ENCODE measurements around the gene CDK14.

Gene CDK14

DNA sequence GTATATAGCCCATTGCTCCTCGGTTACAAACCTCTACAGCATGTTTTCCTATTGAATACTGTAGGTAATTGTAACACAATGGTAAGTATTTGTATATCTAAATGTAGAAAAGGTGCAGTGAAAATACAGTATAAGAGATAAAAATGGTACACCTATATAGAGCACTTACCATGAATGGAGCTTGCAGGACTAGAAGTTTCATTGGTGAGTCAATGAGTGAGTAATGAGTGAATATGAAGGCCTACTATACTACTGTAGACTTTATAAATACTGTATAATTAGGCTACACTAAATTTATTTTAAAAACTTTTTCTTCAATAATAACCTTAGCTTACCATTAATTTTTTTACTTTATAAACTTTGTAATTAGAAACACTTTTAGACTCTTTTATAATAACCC, 239.7 kb downstream of the CDK14 start:
- in situ Hi-C loops (cut with MboI; ENCODE audit: low sequenced_read_pairs) = no loop called here

DNA sequence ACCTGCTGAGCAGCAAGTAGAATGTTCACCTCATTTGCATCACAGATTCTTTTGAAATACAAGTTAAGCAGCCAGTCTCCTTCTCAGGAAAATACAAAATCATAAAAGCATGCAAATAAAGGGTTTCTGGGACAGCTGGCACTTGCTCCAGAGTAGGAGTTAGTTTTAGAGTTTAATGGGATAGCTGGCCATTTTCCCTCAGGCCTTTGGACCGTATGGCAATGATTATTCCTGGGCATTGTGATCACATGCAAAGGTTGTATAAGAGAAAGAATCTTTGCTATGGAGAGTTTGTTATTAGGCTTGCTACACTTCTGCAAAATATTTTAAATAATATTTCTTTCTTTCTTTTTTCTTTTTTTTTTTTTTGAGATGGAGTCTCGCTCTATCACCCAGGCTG, 240.8 kb downstream of the CDK14 start:
- in situ Hi-C loops (cut with MboI; ENCODE audit: low sequenced_read_pairs) = no loop called here

DNA sequence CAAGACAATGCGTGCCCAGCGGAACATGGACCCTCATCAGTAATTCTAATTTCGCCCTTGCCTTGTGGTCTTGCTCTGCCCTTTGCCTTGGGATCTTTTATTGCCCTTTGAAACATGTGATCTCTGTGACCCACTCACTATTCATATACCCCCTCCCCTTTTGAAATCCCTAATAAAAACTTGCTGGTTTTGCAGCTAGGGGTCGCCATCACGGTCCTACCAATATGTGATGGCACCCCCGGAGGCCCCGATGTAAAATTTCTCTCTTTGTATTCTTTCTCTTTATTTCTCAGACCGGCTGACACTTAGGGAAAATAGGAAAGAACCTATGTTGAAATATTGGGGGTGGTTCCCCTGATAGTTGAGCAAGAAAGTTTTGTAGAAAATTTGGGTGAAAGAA, 242.7 kb downstream of the CDK14 start:
- in situ Hi-C loops (cut with MboI; ENCODE audit: low sequenced_read_pairs) = no loop called here

DNA sequence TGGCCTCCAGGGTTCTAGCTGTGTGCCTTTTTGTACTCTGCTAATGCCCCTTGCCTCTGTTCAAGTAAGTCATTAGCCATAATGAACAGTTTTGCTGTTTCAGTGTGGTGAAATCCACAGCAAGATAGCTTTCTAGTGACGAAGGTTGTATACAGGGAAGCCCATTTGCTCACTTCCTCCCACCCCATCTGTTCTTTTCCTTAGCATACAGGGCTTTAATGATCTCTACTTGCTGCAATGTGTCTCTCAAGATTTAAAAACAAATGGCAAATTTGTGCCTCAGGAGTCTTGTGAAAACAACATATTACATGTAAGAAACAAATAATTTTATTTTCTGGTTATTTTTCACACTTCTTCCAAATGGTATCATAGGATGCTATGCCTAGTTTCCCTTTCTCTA, 243.2 kb downstream of the CDK14 start:
- in situ Hi-C loops (cut with MboI; ENCODE audit: low sequenced_read_pairs) = no loop called here

DNA sequence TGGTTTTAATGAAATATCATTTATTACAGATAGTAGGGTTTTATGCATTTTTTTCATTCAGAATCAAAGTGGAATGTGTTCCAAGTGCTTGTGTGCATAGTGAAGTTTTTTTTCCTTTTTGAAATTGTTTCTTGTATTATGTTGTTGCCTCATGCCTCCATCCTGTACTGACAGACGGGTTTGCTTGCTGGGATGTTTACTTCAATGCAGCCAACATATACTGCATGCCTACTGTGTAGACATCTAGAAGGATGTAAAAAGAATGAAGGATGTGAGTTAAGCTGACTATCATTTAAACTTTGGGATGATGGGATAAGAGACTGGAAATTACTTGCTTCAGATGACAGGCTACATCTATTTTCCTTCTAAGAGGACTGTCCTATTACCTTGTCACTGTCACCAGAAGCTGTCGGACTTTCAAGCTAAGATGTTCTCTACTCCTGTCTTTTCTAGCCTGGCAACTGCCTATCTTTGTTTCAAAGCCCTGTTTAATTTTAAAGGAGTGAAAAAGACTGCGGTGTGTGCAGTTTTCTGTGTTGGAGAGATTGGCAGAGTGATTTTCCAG, 243.7 kb downstream of the CDK14 start:
- in situ Hi-C loops (cut with MboI; ENCODE audit: low sequenced_read_pairs) = no loop called here

DNA sequence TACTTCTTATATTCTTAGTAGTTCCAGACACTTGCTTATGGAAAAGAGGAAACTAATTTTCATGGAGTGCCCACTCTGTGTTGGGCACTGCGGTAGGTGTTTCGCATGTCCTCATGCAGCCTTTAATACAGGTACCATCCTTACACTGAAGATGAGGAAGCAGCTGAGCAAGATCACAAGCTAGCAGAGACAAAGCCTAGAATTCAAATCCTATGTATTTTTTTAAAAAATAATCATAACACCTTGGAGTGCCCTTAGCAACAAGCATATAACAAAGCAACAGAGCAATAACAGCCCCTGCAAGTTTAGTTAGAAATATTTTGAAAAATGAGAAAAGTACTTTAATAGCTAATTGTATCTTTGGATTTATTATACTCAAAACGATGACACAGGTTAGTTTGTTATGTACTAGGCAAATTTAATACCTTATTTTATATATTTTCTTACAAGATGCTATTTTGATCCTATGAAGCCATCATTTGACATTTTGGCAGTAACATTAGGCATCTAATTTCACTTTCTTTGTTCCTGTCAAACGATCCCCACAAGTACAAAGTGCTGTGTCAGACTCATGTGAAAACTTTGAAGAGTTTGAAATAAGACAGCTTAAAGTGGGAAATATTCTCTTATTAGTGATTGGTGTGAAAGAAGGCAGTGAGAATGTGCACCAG, 245.8 kb downstream of the CDK14 start:
- in situ Hi-C loops (cut with MboI; ENCODE audit: low sequenced_read_pairs) = no loop called here

DNA sequence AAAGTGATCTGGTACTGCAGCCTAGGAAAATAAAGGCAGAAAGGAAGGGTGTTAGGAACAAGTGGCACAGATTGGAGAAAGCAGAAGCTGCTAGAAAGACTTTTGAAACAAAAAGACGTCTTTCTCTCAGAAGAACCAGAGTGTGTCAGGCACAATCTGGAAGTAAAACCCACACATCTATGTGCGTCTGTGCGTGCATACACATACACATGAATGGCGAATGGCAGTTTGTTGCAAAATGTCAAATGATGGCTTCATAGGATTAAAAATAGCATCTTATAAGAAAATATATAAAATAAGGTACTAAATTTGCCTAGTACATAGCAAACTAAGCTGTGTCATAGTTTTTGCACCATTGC, 246.3 kb downstream of the CDK14 start:
- in situ Hi-C loops (cut with MboI; ENCODE audit: low sequenced_read_pairs) = no loop called here

DNA sequence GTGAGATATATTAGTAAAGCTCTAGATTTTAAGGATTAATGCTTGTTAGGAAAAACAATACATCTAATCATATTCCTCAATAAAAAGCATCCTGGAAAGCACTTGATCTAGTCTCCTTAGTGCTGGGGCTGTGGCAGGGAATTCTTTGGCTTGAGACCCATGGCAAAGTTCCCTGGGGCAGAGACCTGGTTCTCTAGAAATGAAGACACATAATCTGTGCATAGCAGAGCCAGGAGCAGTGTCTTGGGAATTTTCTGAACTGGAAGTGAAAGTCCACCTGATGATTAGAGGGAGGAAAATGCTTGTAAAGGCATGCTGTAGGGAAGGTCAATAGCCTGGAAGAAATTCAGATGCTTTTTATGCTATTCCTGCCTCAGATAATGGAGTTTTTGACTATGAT, 247.4 kb downstream of the CDK14 start:
- in situ Hi-C loops (cut with MboI; ENCODE audit: low sequenced_read_pairs) = no loop called here

DNA sequence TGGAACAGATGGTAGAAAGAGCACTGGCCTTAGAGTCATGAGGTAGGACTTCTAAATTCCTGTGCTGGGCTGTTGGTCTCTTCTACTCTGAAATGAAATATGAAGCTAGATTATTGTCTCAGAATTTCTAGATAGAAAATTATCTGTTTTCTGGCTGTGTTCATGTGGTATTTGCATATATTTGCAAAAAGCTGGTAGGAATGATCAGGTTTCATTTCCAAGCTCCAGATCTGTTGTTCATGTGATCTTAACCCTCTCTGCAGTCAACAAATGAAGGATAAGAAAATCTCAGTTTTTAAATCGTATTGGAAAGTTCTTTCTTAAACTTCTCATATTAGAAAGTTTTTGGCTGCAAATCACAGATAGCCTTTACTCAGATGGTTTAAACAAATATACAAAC, 248.3 kb downstream of the CDK14 start:
- in situ Hi-C loops (cut with MboI; ENCODE audit: low sequenced_read_pairs) = no loop called here

DNA sequence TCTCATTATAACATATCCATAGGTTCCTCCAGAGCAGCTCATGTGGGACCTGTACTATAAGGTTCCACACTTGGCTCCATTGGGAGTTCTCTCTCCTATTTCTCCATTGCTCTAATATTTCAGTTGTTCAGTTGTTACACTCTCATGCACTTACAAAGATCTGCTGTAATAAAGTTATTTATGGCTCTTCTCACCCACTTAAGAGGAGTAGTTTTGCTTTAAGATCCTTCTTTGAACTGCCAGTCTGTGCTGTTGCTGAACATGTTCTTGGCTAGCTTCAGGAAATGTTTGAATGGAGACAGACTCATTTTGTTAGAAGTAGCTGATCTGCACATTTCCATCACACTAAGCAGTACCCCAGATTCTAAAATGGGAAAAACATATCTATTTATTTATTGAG, 250.1 kb downstream of the CDK14 start:
- in situ Hi-C loops (cut with MboI; ENCODE audit: low sequenced_read_pairs) = no loop called here

DNA sequence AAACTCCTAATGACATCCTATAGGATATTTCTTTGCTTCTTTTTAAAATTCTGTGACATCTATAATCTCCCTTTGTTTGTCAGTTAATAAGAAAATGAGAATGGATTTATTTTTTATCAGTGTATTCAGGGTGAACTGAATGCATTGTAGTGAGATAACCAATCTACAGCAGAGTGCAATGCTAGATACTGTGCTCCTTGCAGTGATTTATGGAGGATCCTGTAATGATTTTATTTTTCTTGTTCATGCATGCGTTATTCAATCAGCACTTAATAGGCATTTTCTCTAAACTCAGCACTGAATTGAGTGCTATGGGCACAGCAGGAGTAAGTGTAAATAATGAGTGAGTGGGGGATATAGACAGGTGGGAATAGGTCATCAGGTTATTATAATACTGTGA, 253.9 kb downstream of the CDK14 start:
- in situ Hi-C loops (cut with MboI; ENCODE audit: low sequenced_read_pairs) = no loop called here

DNA sequence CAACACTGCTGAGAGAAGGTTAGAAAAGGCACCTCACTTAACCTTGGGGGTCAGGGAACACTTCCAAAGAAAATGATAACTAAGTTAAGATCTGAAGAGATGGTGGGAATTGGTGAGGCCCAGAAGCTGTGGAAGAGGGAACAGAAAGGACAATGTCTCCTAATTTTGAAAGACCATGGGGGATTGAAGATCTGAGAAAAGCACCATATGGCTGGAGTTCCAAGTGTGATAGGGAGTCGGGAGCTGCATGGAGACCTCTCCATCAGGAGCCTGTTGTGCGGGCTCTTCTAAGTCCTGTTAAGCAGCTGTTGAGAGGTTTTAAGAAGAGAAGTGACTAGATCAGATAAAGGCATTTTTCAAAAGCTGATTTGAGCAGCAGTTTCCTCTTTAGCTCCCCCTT, 254.3 kb downstream of the CDK14 start:
- in situ Hi-C loops (cut with MboI; ENCODE audit: low sequenced_read_pairs) = no loop called here

DNA sequence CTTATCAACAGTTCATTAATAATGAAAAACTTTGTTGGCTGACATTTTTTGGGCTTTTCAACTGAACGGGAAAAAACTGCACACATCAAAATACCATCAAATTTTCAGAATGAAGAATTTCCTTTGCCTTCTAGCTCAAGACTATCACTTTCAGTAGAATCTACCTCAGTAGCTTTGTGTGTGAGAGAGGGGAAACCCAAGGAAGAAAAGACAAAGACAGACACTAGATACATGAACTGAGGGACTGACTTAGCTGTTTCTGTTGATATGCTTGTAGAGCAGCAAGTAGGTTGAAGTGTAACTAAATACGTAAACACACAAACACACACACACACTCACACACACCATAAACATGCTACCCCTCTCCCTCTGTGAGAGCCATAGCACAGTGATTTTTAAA, 257.1 kb downstream of the CDK14 start:
- in situ Hi-C loops (cut with MboI; ENCODE audit: low sequenced_read_pairs) = no loop called here

DNA sequence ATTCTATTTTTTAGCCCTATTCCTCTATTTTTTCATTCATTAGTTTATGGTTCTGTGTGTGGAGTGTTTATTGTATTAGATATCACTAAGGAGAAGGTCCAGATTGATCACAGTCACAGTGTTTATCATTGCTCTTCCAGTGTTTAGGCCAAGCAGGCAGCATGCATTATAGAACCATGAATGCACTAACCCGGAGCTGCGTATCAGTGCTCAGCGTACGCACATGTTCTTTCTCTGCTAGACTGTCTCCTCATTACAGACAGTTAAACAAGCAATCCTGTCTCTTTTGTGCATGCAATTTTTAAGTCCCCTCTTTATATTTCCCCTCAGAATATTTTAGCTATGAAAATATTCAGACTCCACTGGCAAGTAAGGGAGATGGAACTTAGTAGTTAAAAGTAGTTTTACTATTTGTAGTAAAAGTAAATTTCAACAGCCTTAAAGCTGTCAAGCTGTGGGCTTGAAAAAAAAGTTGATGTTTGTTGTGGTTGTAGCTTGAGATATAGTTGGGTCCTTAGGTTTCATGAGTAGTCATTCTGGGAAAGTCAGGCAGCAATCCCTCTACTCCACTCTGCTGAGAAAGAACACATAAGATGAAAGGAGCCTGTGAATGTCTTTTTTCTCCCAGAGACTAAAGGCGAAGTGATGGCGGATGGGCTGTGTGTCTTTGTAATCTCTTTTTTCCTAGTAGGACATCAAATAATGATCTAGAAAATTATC, 260.4 kb downstream of the CDK14 start:
- in situ Hi-C loops (cut with MboI; ENCODE audit: low sequenced_read_pairs) = no loop called here

DNA sequence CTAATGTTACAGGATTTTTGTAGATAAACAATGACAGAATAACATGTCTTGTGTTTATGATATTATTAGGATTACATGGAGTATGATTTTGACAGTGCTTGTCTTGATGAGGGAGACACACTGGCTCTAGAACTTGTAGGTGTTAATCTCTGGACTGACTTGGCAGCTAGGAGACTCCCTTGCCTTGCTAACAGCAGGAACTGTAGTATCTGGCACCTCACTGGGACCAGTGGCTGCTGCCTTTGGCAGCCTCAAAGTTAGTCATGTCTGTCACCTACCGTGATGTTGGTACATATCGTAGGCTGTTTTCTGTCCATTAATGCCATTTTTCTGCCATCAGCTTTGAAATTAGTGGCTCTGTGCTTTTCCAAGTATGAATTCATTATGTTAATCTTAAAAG, 261.5 kb downstream of the CDK14 start:
- in situ Hi-C loops (cut with MboI; ENCODE audit: low sequenced_read_pairs) = no loop called here

DNA sequence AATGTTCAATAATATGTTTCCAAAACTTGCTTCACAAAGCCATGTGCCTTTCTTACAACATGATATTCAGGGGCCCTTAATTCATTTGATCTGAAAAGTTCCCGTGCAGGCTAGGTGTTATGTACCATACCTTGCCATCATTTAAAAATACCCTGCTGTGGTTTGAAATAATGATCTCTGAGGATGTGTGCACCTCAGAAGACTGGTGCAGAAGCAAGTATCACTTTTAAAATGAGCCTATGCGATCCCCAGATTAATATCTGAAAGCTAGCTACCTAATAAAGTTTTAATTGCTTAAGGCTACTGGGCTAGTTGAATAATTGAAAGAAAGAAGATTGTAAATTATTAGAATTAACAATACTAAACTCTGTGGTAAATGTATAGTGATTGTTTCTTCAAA, 262.4 kb downstream of the CDK14 start:
- in situ Hi-C loops (cut with MboI; ENCODE audit: low sequenced_read_pairs) = no loop called here

DNA sequence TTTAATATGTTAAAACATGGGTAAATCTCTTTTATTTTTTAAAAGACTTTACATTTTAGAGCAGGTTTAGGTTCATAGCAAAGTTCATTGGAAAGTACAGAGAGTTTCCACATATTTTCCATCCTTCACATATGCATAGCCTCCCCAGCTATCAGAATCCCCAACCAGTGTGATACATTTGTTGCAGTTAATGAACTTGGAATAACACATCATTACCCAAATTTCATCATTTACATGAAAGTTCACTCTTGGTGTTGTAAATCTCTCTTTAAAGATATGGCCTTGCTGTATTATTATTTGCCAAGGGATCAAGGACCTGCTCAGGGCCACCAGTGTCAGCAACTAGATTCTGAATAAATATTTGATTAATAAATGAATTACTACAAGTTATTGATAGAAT, 263.4 kb downstream of the CDK14 start:
- in situ Hi-C loops (cut with MboI; ENCODE audit: low sequenced_read_pairs) = no loop called here

DNA sequence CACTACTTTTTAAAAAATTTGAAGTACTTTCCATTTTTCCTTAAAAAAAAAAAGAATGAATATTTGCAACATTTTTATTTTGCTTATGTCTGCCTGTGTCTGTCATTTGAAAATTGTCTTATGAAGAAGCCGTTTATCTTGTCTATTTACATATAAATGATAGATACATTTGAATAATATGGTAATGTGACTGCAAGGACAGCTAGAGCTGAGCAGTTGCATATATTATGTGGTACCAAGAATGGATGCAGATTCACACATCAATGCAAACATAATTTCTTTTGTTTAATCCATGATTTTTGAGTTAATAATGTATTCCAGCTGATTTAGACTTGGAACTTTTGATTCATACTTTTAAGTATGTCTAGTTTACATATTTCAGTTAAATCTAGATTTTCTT, 268.0 kb downstream of the CDK14 start:
- in situ Hi-C loops (cut with MboI; ENCODE audit: low sequenced_read_pairs) = no loop called here

DNA sequence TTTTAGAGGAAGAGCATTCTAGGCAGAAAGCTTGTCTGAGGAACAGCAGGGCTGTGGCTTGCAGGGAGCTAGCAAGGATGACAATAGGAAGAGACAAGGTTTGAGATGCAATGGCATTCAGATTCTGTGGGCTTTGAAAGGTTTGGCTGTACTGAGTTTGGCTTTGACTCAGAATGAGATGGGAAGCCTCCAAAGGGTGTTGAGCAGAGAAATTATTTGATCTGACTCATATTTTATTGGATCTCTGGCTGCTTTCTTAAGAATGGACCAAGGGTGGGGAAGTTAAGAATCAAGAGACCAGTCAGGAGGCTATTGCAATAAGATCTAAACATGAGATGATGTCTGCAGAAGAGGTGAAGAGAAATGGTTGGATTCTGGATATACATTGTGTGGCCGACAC, 273.2 kb downstream of the CDK14 start:
- in situ Hi-C loops (cut with MboI; ENCODE audit: low sequenced_read_pairs) = no loop called here

DNA sequence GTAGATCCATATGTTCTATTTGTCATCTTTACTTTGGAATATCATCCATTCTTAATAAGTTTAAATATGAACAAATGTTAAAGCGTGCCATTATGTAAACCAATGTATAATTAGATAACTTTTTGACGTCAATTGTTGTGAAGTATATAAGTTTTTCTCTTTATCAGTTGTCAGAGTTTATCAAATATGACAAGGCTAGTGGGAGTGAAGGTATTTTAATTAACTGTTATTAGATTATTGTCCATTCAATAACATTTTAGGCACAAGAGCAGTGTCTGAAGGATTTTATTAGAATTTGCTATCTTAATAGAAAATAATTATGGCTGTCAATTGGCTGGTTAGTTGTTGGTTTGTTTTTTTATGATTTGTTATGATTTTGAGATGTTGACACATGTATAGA, 280.6 kb downstream of the CDK14 start:
- in situ Hi-C loops (cut with MboI; ENCODE audit: low sequenced_read_pairs) = no loop called here

DNA sequence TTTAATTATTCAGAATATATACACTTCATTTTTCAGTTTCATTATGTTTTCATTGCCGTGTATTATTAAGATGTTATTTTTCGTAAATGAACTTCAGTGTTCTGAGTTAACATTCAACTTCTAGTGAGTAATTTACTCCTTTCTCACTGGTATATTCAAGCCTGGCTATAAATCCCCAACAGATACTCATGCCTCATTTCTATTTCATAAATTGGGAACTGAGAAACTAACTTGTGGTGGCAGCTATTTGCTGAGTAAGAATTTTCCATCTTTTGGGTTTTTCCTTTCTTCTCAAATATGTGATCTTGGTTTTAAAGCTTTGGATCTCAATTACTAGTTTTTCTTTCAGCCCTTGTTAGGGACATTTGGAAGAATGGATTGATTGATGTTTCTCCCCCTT, 281.1 kb downstream of the CDK14 start:
- in situ Hi-C loops (cut with MboI; ENCODE audit: low sequenced_read_pairs) = no loop called here

DNA sequence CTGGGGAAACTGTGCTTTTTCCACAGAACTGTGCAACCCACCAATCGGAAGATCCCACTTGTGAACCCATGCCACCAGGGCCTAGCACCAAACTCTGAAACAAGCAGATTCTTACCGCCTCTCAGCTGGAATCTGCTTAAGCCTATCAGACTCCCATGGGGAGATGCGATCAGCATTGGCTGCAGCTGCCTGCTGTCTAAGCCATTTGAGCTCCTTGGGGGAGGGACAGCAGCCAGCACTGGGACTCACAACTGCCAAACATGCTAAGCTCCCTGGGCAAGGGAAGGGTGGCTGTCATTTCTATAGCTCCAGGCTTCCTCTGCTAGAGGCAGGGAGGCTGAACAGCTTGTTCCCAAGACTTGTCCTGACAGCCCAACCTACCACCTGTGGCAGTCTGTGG, 283.8 kb downstream of the CDK14 start:
- in situ Hi-C loops (cut with MboI; ENCODE audit: low sequenced_read_pairs) = no loop called here

DNA sequence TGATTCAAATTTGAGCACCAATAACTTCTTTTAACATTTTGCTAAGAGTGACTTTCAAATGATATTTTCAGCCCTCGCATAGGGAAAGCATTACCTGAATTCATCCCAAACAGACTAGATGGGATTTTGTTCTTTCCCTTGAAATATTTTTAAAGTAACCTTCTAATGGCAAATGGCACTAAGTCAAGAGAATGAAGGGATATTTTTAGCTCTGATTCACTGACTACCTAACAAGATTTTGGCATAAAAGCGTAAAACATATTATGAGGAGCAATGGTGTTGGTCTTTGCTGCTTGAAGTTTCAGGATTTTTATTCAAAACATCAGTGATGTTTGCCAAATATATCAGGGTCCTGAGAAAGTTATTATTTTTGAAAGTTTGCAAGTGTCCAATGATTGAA, 290.3 kb downstream of the CDK14 start:
- in situ Hi-C loops (cut with MboI; ENCODE audit: low sequenced_read_pairs) = no loop called here
